HG02623 (cell line): Measurements from ENCODE around the gene DYNLT1.
"Not testable (repeated sequence)": the region's sequence is repeated elsewhere in the genome, so short reads cannot be mapped to it uniquely, and the experiment has no call there.

Source experiments
- ATAC-seq: cut with Tn5 transposase; IDR thresholded peaks from one replicate; pipeline ENCODE4 v1.9.1; 2021; ENCODE audit warnings: moderate library complexity; ENCODE audit not compliant: unreplicated experiment

The DYNLT1 gene

GRCh38 chr6:158642097-158642601 lies 2.4 kb downstream of the DYNLT1 start:
- ATAC-seq, result no peak

DNA sequence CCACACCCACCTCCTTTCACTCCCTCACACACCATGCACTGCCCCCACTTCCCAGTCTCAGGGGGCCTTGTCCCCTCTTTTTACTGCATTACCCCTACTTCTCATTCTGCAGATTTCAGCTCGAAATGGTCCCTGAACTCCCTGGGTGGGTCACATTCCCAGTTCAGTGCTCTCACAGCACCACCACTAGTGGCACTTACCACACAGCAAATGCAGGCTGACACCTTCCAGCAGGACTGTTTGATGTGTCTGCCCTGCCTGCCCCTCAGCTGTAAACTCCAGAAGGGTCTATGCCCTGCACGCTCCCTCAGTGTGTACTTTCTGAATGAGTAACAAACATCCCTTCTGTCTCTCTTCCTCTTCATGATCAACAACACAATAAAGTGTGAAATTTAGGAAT lies 4.0 kb downstream of the DYNLT1 start:
- no peak for ATAC-seq

GRCh38 chr6:158639056-158639455 lies 5.5 kb downstream of the DYNLT1 start:
- no peak for ATAC-seq

DNA sequence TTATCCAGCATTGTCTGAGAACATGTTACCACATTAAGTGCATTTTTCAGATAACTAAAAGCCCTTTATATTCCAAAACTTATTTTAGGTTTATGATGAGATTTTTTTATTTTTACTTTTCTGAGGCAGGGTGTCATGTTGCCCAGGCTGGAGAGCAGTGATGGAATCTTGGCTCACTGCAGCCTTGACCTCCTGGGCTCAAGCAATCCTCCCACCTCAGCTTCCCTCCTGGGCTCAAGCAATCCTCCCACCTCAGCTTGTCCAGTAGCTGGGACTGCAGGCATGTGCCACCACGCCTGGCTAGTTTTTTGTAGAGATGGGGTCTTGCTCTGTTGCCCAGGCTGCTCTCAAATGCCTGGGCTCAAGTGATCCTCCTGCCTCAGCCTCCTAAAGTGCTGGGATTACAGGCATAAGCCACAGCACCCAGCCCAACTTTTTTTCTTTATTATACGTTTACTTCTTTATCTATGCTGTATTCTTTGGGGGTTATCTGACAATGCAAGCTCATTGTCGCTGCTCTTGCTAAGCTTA lies 6.2 kb downstream of the DYNLT1 start:
- no peak for ATAC-seq

- ATAC-seq, result no peak
Observed at GRCh38 chr6:158636778-158637177, 7.8 kb downstream of the DYNLT1 start.

DNA sequence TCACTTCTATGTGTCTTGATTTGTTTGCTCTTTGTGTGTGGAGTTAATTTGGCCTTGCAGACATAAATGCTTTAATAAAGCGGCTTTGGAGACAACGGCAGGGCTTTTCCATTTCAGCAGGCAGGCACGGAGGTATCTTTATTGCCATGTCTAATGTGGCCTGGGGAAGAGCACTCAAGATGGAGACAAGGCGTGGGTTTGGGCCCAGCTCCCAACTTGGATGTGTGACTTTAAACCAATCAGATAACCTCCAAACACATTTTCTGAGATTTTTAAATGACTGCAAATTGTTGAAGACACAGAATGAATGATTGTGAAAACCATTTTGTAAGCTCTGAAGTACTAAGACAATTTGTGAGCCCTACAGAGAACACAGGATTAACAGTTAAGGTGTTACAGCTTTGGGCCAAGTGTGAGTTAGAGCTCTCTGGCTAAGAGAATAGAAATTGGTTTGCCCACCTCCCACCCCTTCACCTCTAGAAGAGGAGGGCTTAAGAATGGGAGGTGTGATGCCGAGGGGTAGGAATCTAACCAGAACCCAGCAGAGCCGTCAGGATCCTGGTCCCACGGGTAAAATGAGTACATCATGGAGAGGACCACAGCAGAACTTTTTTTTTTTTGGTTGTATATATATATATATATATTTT lies 9.0 kb downstream of the DYNLT1 start:
- no peak for ATAC-seq

DNA sequence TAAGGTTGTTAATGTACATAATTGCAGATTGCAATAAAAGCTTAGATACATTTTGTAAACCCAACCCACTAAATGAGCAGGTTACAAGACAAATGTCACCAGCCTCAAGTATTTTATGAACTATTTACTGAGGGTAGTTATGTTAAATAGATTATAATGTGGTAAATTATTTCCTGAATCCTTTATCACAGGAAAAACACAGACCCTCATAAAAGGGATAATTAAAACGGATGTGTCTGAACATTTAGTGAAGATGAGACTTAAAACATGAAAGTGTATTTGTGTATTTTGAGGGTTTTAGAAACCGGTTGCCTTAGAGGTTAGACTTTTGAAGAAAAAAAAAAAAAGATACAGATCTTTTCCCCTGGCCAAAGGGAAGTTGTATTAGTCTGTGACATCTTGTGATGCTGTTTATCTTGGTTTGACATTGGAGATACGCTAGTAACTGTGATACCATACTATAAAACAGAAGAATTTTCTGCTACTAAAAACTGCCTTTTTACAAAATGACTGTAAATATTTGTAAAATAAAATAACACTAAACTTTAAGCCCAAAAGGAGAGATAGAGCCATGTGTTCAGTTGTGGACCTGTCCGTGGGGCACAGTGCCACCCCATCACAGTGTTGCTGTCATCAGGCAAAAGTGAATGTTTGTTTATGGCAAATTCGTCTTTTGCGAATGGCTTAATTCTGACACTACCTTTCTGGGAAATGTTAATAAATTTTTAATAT lies 9.7 kb downstream of the DYNLT1 start:
- no peak for ATAC-seq

GRCh38 chr6:158633127-158633526 lies 11.4 kb downstream of the DYNLT1 start:
- no peak for ATAC-seq

DNA sequence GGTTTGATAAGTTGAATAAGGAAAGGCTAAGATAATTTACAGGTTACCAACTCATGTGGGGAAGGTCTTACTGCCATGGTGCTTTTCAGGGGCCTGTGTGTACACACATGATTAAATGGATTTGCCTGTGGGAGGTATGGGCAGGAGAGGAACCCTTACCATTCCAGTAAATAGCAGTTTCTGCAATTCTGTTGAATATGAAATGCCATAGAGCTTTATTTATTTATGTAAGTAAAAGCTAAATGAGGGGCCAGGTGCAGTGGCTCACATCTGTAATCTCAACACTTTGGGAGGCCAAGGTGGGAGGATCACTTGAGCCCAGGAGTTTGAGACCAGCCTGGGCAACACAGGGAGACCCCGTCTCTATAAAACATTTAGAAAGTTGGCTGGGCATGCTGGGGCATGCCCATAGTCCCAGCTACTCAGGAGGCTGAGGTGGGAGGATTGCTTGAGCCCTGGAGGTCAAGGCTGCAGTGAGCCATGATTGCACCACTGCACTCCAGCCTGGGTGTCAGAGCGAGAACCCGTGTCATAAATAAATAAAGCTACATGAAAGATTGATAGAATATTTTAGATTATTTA lies 11.9 kb downstream of the DYNLT1 start:
- ATAC-seq, result not testable (repeated sequence)

GRCh38 chr6:158631678-158632537 lies 12.6 kb downstream of the DYNLT1 start:
- ATAC-seq, result no peak

DNA sequence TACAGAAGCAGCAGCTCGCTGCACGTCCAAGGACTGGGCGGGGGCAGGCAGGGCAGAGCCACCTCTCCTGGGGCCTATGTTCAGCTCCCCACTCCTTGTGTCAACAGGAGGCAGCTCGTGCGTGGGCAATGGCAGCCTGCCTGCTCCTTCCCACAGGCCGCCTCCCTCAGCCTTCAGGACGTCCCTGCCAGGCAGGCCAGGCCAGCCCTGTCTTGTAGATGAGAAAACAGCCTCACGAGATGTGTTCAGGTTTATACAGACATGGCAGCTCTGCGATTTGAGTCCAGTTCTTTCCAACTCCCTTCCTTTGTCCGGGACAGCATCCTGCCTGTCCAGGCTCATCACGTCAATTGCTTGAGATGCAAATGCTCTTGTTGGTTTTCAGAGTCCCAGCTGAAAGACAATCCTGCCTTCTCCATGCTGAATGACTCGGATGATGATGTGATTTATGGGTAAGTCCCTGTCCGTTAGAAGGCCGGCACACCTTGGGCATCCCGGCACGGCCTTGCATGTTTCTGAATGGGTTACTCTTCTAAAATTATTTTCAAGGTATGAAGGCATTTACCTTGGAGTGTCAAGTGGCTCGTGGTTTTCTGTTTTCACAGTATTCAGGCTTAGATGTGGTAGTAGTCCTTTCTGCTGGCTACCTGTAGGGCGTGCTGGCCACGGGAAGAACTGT lies 13.5 kb downstream of the DYNLT1 start:
- no peak for ATAC-seq

DNA sequence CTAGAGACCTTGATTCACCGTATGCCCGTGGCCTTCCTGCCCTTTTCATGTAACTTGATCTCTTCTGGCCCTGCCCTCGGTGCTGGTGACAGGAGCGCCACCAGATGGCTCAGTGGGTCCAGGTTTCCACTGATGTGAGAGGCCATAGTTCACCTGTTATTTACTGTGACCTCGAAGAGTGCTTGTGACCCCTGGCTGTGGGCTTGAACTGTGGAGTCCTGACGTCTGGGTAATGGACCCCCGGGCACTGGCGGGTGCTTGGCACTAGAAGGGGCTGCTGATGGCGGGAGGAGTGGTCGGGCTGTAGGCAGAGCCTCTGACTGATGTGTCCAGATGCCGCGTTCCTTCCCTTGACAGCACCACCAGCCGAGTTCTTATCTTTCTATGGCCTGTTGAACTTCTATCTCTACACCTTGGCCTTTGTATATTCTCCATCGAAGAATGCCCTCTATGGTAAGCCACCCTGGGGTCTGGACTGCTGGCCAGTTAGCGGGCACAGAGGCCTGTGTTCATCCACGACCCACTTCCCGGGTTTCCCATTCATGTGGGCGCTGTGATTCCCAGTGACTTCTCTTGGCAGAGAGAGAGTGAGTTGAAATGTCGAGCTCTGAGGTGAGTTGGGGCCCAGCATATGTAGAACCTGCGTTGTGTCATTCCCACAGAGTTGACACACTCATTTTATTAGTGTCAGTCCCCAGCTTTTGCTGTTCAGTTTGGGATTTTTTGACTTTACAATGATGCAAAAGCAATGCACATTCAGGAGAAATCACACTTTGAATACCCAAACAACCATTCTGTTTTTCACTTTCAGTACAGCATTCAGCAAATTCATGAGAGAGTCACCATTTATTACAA lies 14.9 kb downstream of the DYNLT1 start:
- ATAC-seq, result no peak

DNA sequence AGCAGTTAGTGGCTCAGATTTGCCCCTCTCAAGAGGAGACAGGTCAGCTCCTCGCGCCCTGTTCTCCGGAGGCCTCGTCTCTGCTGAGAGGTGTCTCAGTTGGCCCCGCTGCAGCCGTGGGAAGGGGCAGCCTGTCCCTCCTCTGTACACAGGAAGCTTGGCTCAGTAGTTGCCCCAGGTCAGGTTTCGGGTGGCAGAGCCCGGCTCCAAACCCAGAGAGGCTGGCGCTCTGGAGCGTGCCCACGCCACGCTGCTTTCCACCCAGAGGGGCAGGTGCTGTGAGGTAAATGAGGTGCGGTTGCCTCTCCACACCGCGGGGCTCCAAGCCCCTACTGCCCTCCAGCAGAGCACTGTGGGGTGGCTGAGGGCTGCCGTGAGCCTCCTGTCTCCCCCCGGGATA lies 16.0 kb downstream of the DYNLT1 start:
- no peak for ATAC-seq

GRCh38 chr6:158627940-158628211 lies 16.7 kb downstream of the DYNLT1 start:
- ATAC-seq, result no peak

GRCh38 chr6:158627168-158627939 lies 17.2 kb downstream of the DYNLT1 start:
- no peak for ATAC-seq

GRCh38 chr6:158626360-158627167 lies 18.0 kb downstream of the DYNLT1 start:
- no peak for ATAC-seq

DNA sequence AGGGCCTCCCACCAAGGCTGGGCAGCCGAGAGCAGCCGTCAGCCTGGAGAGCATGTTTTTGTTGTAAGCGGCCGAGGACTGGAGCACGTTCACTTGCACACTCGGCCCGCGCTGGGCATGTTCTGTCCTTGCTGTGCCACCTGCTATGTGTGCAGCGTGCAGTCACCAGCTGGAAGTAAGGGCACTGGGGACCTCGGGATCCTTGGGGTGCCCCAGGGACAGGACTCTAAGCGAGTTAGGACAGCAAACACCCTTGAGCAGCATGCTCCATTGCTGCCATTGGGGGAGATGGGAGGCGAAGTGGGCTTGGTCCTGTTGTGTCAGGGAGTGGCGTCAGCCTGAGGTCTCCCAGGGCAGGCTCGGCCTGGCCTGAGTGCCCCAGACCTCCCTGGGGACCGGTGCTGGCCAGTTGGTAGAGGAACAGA lies 18.6 kb downstream of the DYNLT1 start:
- no peak for ATAC-seq
